Measurements from ENCODE around the gene LRRC3.
A peak's percentile ranks its signal among the peaks of the same experiment; 100 is the strongest.

The LRRC3 gene

GRCh38 chr21:44507673-44508425 lies 52.5 kb downstream of the LRRC3 start:
- H3K9ac ChIP-seq (ENCODE audit: low read length), result no peak overlapping the region
- no peak overlapping the region for H3K14ac ChIP-seq (ENCODE audit: low read length in 2 of 2)
- WGBS, result 91% methylated on average over 17 of the region's 26 CpGs
- no peaks in the 10 kb centered on the region for H3K9me3 ChIP-seq (ENCODE audit: control insufficient read depth, low read length)
- H4K91ac ChIP-seq (ENCODE audit: low read length), result no peak overlapping the region
- H3K4me3 ChIP-seq (ENCODE audit: insufficient read depth in 1 of 2, low read depth in 1 of 2, low read length in 2 of 2), result no peak overlapping the region
- H3K79me1 ChIP-seq (replicated peaks; ENCODE audit: low read length, poor library complexity, severe bottlenecking), result no peaks in the 10 kb centered on the region
- no peak overlapping the region for H3K18ac ChIP-seq (ENCODE audit: low read depth in 1 of 2, low read length in 2 of 2)
- H4K8ac ChIP-seq (ENCODE audit: low read length), result no peak overlapping the region
- no peak overlapping the region for H2BK120ac ChIP-seq (ENCODE audit: low read depth, low read length)
- H2AFZ ChIP-seq (ENCODE audit: low read depth, low read length), result no peak overlapping the region
- no peak overlapping the region for H2BK12ac ChIP-seq (ENCODE audit: low read length in 2 of 2)
- no peak overlapping the region for H3K4ac ChIP-seq (ENCODE audit: low read depth in 1 of 2, low read length in 2 of 2)
- H3K4me1 ChIP-seq (ENCODE audit: control insufficient read depth, insufficient read depth, low read depth, low read length), result peaks cover 9% of the 10 kb centered on the region
- no peak overlapping the region for H3K23ac ChIP-seq (ENCODE audit: low read length in 2 of 2)
- no peak overlapping the region for H3K27ac ChIP-seq (ENCODE audit: low read length, poor library complexity, severe bottlenecking)
- H3K36me3 ChIP-seq (ENCODE audit: control insufficient read depth in 1 of 2, insufficient read depth in 2 of 2, low read depth in 1 of 2, low read length in 2 of 2), result no peaks in the 10 kb centered on the region
- no peak overlapping the region for H3K4me2 ChIP-seq (ENCODE audit: low read length, poor library complexity, severe bottlenecking)
- H2BK15ac ChIP-seq (ENCODE audit: low read depth, poor library complexity, severe bottlenecking), result no peak overlapping the region
- H2BK5ac ChIP-seq (ENCODE audit: low read depth, low read length, poor library complexity, severe bottlenecking), result no peak overlapping the region
- peaks cover 28 to 58% of the 10 kb centered on the region in 2 experiments for H3K27me3 ChIP-seq (ENCODE audit: control insufficient read depth in 1 of 2, insufficient read depth in 1 of 2, low read length in 2 of 2)
- no peak for DNase-seq
- H2AK5ac ChIP-seq (ENCODE audit: low read length, severe bottlenecking), result no peak overlapping the region

- Histone ChIP-seq H3K4me2 (ENCODE audit: low read length, poor library complexity, severe bottlenecking) (no peak overlapping the region), H2BK12ac (ENCODE audit: low read length in 2 of 2) (no peak overlapping the region), H4K91ac (ENCODE audit: low read length) (no peak overlapping the region), H3K23ac (ENCODE audit: low read length in 2 of 2) (no peak overlapping the region), H2AK5ac (ENCODE audit: low read length, severe bottlenecking) (no peak overlapping the region), H2BK15ac (ENCODE audit: low read depth, poor library complexity, severe bottlenecking) (no peak overlapping the region), H2BK120ac (ENCODE audit: low read depth, low read length) (no peak overlapping the region), H3K14ac (ENCODE audit: low read length in 2 of 2) (peak overlapping the region in 1 of 2 experiments; percentile 69), H3K79me1 (replicated peaks; ENCODE audit: low read length, poor library complexity, severe bottlenecking) (no peaks in the 10 kb centered on the region), H3K4me3 (ENCODE audit: insufficient read depth in 1 of 2, low read depth in 1 of 2, low read length in 2 of 2) (no peak overlapping the region), H3K27ac (ENCODE audit: low read length, poor library complexity, severe bottlenecking) (no peak overlapping the region), H4K8ac (ENCODE audit: low read length) (no peak overlapping the region), H3K36me3 (ENCODE audit: control insufficient read depth in 1 of 2, insufficient read depth in 2 of 2, low read depth in 1 of 2, low read length in 2 of 2) (no peaks in the 10 kb centered on the region), H3K4me1 (ENCODE audit: control insufficient read depth, insufficient read depth, low read depth, low read length) (peaks cover 9% of the 10 kb centered on the region), H3K18ac (ENCODE audit: low read depth in 1 of 2, low read length in 2 of 2) (no peak overlapping the region), H3K4ac (ENCODE audit: low read depth in 1 of 2, low read length in 2 of 2) (no peak overlapping the region), H3K9me3 (ENCODE audit: control insufficient read depth, low read length) (no peaks in the 10 kb centered on the region), H2AFZ (ENCODE audit: low read depth, low read length) (no peak overlapping the region), H3K9ac (ENCODE audit: low read length) (no peak overlapping the region), H2BK5ac (ENCODE audit: low read depth, low read length, poor library complexity, severe bottlenecking) (no peak overlapping the region), H3K27me3 (ENCODE audit: control insufficient read depth in 1 of 2, insufficient read depth in 1 of 2, low read length in 2 of 2) (peaks cover 28 to 58% of the 10 kb centered on the region in 2 experiments)
- 98% methylated on average over 8 of the region's 9 CpGs for WGBS
- no peak for DNase-seq
Measured at GRCh38 chr21:44508426-44508710, 53.1 kb downstream of the LRRC3 start.

GRCh38 chr21:44508711-44509445 lies 53.6 kb downstream of the LRRC3 start:
- no peak overlapping the region for H3K4me3 ChIP-seq (ENCODE audit: insufficient read depth in 1 of 2, low read depth in 1 of 2, low read length in 2 of 2)
- H2AFZ ChIP-seq (ENCODE audit: low read depth, low read length), result no peak overlapping the region
- no peak for DNase-seq
- H2AK5ac ChIP-seq (ENCODE audit: low read length, severe bottlenecking), result no peak overlapping the region
- H3K27me3 ChIP-seq (ENCODE audit: control insufficient read depth in 1 of 2, insufficient read depth in 1 of 2, low read length in 2 of 2), result peaks cover 28 to 58% of the 10 kb centered on the region in 2 experiments
- H3K36me3 ChIP-seq (ENCODE audit: control insufficient read depth in 1 of 2, insufficient read depth in 2 of 2, low read depth in 1 of 2, low read length in 2 of 2), result no peaks in the 10 kb centered on the region
- H3K4me1 ChIP-seq (ENCODE audit: control insufficient read depth, insufficient read depth, low read depth, low read length), result peaks cover 9% of the 10 kb centered on the region
- H2BK15ac ChIP-seq (ENCODE audit: low read depth, poor library complexity, severe bottlenecking), result no peak overlapping the region
- H4K8ac ChIP-seq (ENCODE audit: low read length), result no peak overlapping the region
- H2BK5ac ChIP-seq (ENCODE audit: low read depth, low read length, poor library complexity, severe bottlenecking), result no peak overlapping the region
- WGBS, result 89% methylated on average over 30 of the region's 30 CpGs
- H3K23ac ChIP-seq (ENCODE audit: low read length in 2 of 2), result no peak overlapping the region
- H3K9ac ChIP-seq (ENCODE audit: low read length), result no peak overlapping the region
- no peaks in the 10 kb centered on the region for H3K9me3 ChIP-seq (ENCODE audit: control insufficient read depth, low read length)
- no peak overlapping the region for H3K27ac ChIP-seq (ENCODE audit: low read length, poor library complexity, severe bottlenecking)
- no peak overlapping the region for H3K4ac ChIP-seq (ENCODE audit: low read depth in 1 of 2, low read length in 2 of 2)
- no peak overlapping the region for H3K4me2 ChIP-seq (ENCODE audit: low read length, poor library complexity, severe bottlenecking)
- H3K79me1 ChIP-seq (replicated peaks; ENCODE audit: low read length, poor library complexity, severe bottlenecking), result no peaks in the 10 kb centered on the region
- H4K91ac ChIP-seq (ENCODE audit: low read length), result no peak overlapping the region
- H3K18ac ChIP-seq (ENCODE audit: low read depth in 1 of 2, low read length in 2 of 2), result no peak overlapping the region
- no peak overlapping the region for H2BK12ac ChIP-seq (ENCODE audit: low read length in 2 of 2)
- no peak overlapping the region for H2BK120ac ChIP-seq (ENCODE audit: low read depth, low read length)
- peak overlapping the region in 1 of 2 experiments; percentile 69 for H3K14ac ChIP-seq (ENCODE audit: low read length in 2 of 2)

- Histone ChIP-seq H3K4me3 (ENCODE audit: insufficient read depth in 1 of 2, low read depth in 1 of 2, low read length in 2 of 2) (no peak overlapping the region), H3K9ac (ENCODE audit: low read length) (no peak overlapping the region), H2BK15ac (ENCODE audit: low read depth, poor library complexity, severe bottlenecking) (no peak overlapping the region), H3K9me3 (ENCODE audit: control insufficient read depth, low read length) (no peaks in the 10 kb centered on the region), H3K14ac (ENCODE audit: low read length in 2 of 2) (no peak overlapping the region), H2BK12ac (ENCODE audit: low read length in 2 of 2) (no peak overlapping the region), H3K4me1 (ENCODE audit: control insufficient read depth, insufficient read depth, low read depth, low read length) (peaks cover 9% of the 10 kb centered on the region), H3K27me3 (ENCODE audit: control insufficient read depth in 1 of 2, insufficient read depth in 1 of 2, low read length in 2 of 2) (peaks cover 28 to 58% of the 10 kb centered on the region in 2 experiments), H3K36me3 (ENCODE audit: control insufficient read depth in 1 of 2, insufficient read depth in 2 of 2, low read depth in 1 of 2, low read length in 2 of 2) (no peaks in the 10 kb centered on the region), H3K4ac (ENCODE audit: low read depth in 1 of 2, low read length in 2 of 2) (no peak overlapping the region), H2BK120ac (ENCODE audit: low read depth, low read length) (no peak overlapping the region), H3K27ac (ENCODE audit: low read length, poor library complexity, severe bottlenecking) (no peak overlapping the region), H2AK5ac (ENCODE audit: low read length, severe bottlenecking) (no peak overlapping the region), H3K4me2 (ENCODE audit: low read length, poor library complexity, severe bottlenecking) (no peak overlapping the region), H2AFZ (ENCODE audit: low read depth, low read length) (no peak overlapping the region), H3K79me1 (replicated peaks; ENCODE audit: low read length, poor library complexity, severe bottlenecking) (no peaks in the 10 kb centered on the region), H3K18ac (ENCODE audit: low read depth in 1 of 2, low read length in 2 of 2) (no peak overlapping the region), H3K23ac (ENCODE audit: low read length in 2 of 2) (no peak overlapping the region), H2BK5ac (ENCODE audit: low read depth, low read length, poor library complexity, severe bottlenecking) (no peak overlapping the region), H4K8ac (ENCODE audit: low read length) (no peak overlapping the region), H4K91ac (ENCODE audit: low read length) (no peak overlapping the region)
- no peak for DNase-seq
- WGBS, result 93% methylated on average over 9 of the region's 12 CpGs
Measured at GRCh38 chr21:44509539-44509938, 54.2 kb downstream of the LRRC3 start.
